Natural killer cell (primary cell): Measurements from ENCODE around the gene DDX10. TPM values are rescaled to one million over a fixed set of nuclear protein-coding genes. Genes with fewer than 3 reads are reported as not detected.

ENCODE experiments used
- ATAC-seq, 3 donors: fragments of 150-1000 bp in 2 of 3; fragments of 200-7000 bp in 1 of 3; cut with Tn5 transposase; 1 replicate in 1 of 3; 2 replicates in 2 of 3; pipeline ENCODE4 v1.10.0; 2021; ENCODE audit warnings: mild to moderate bottlenecking in 2 of 3, moderate library complexity in 2 of 3
- DNase-seq, 2 donors: peaks; one replicate each; pipeline versions ENCODE4 v3.0.0 to v3.0.0-alpha.2; 2013 to 2021; ENCODE audit warnings: mixed read lengths in 1 of 2
- H3K27ac ChIP-seq: one replicate; pipeline ENCODE4 v1.5.1; 2013; ENCODE audit warnings: mild to moderate bottlenecking, low read length
- H3K27me3 ChIP-seq: one replicate; pipeline ENCODE4 v1.6.1; 2013; ENCODE audit warnings: low read length; ENCODE audit not compliant: control insufficient read depth, insufficient read depth
- H3K36me3 ChIP-seq: one replicate; pipeline ENCODE4 v1.6.1; 2013; ENCODE audit warnings: low read length; ENCODE audit not compliant: control insufficient read depth, insufficient read depth
- H3K4me1 ChIP-seq: one replicate; pipeline ENCODE4 v1.6.1; 2013; ENCODE audit warnings: low read length; ENCODE audit not compliant: control insufficient read depth, insufficient read depth
- H3K4me3 ChIP-seq: one replicate; pipeline ENCODE4 v1.5.1; 2013; ENCODE audit warnings: low read length
- H3K9me3 ChIP-seq: one replicate; pipeline ENCODE4 v1.6.1; 2013; ENCODE audit warnings: low read length; ENCODE audit not compliant: control insufficient read depth, insufficient read depth
- H3K27ac Mint-ChIP-seq, 2 donors: one replicate each; pipeline ENCODE4 v1.8.0; 2022; ENCODE audit warnings: mild to moderate bottlenecking in 2 of 2, mixed read lengths in 2 of 2, moderate library complexity in 1 of 2
- H3K27me3 Mint-ChIP-seq, 2 donors: one replicate each; pipeline ENCODE4 v1.8.0; 2022; ENCODE audit warnings: low read depth in 2 of 2, mixed read lengths in 2 of 2
- H3K36me3 Mint-ChIP-seq: one replicate; pipeline ENCODE4 v1.8.0; 2022; ENCODE audit warnings: mixed read lengths
- H3K4me1 Mint-ChIP-seq, 2 donors: one replicate each; pipeline ENCODE4 v1.8.0; 2022; ENCODE audit warnings: mixed read lengths in 2 of 2
- H3K4me3 Mint-ChIP-seq: one replicate; pipeline ENCODE4 v1.8.0; 2022; ENCODE audit warnings: mild to moderate bottlenecking, moderate library complexity, mixed read lengths
- H3K9me3 Mint-ChIP-seq, 2 donors: one replicate each; pipeline ENCODE4 v1.8.0; 2022; ENCODE audit warnings: mixed read lengths in 2 of 2
- WGBS: methylation state at CpG from one replicate; pipeline ENCODE4 v1.1.7; 2013; ENCODE audit warnings: missing lambda C conversion rate; ENCODE audit not compliant: insufficient coverage; 5-methylcytosine and 5-hydroxymethylcytosine counted together
- intact Hi-C: fragments of 100-400 bp; cut with micrococcal nuclease; formaldehyde crosslinking; loops from one replicate; pipeline ENCODE4 v1.14.2; 2022
- total RNA-seq, 4 donors: library from RNA; stranded (reverse); fragments of 120-200 nt in 1 of 4; gene quantifications; one replicate each; pipeline versions ENCODE4 v1.2.3 to v1.2.4, GENCODE V29; 2013 to 2022
- TF ChIP-seq, protein P1 (sequence below): fragments of 200-600 bp; IDR thresholded peaks from one replicate; pipeline ENCODE4 v1.8.0; 2022; ENCODE audit warnings: antibody characterized with exemption

DDX10 gene
- total RNA-seq, 3 donors from 2014 or later (not counting 1 experiment from before 2014, with no cell fraction given), result 23.4 to 30.9 (median 24.9) TPM

DNA sequence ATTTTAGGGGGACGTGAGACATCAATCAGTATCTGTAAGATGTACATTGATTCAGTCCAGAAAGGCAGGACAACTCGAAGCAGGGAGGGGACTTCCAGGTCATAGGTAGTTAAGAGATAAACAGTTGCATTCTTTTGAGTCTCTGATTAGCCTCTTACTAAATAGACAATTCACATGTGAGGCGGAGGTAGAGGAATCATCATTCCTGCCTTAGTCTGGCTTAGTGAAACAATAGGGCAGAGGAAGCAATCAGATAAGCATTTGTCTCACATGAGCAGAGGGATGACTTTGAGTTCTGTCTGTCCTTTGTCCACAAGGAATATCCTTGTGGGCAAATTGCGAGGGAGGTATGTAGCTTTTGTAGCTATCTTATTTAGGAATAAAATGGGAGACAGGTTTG, 248.3 kb downstream of the DDX10 start:
- ATAC-seq (no peak), DNase-seq (no peak)
- Mint-ChIP-seq H3K9me3 (no peaks in the 10 kb centered on the region), H3K4me3 (no peak overlapping the region), H3K4me1 (no peaks in the 10 kb centered on the region), H3K27ac (no peak overlapping the region), H3K36me3 (no peaks in the 10 kb centered on the region), H3K27me3 (no peaks in the 10 kb centered on the region)
- TF ChIP-seq, protein P1, sequence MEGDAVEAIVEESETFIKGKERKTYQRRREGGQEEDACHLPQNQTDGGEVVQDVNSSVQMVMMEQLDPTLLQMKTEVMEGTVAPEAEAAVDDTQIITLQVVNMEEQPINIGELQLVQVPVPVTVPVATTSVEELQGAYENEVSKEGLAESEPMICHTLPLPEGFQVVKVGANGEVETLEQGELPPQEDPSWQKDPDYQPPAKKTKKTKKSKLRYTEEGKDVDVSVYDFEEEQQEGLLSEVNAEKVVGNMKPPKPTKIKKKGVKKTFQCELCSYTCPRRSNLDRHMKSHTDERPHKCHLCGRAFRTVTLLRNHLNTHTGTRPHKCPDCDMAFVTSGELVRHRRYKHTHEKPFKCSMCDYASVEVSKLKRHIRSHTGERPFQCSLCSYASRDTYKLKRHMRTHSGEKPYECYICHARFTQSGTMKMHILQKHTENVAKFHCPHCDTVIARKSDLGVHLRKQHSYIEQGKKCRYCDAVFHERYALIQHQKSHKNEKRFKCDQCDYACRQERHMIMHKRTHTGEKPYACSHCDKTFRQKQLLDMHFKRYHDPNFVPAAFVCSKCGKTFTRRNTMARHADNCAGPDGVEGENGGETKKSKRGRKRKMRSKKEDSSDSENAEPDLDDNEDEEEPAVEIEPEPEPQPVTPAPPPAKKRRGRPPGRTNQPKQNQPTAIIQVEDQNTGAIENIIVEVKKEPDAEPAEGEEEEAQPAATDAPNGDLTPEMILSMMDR, result no peak
- no peaks in the 10 kb centered on the region for H3K27me3 ChIP-seq
- intact Hi-C loops, result no loop called here
- H3K4me1 ChIP-seq, result no peaks in the 10 kb centered on the region
- H3K9me3 ChIP-seq, result no peaks in the 10 kb centered on the region
- WGBS, result 97% methylated on average over 4 of the region's 4 CpGs
- H3K27ac ChIP-seq, result no peak overlapping the region
- H3K4me3 ChIP-seq, result no peak overlapping the region
- H3K36me3 ChIP-seq, result no peaks in the 10 kb centered on the region

DNA sequence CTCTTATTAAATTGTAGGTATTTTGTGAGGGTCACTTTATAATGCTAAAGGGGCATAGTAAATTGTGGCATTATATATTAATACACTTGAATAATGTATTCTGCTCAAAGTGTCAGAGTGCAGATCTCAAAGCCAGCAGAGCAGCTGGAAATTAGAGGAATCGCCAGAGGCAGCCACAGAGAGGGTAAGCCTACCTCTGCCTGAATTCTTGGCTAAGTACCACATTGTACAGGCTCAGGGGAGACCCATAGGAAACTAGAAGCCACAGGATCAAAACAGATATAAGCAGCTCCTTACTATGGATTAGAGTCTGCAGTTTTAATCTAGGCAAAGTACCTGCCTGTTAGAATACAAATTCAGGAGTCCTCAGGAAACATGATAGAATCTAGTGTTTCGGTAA, 249.3 kb downstream of the DDX10 start:
- H3K27me3 Mint-ChIP-seq, result no peaks in the 10 kb centered on the region
- H3K4me1 Mint-ChIP-seq, result no peaks in the 10 kb centered on the region
- TF ChIP-seq, protein P1, result no peak
- Histone ChIP-seq H3K27ac (no peak overlapping the region), H3K27me3 (no peaks in the 10 kb centered on the region), H3K9me3 (no peaks in the 10 kb centered on the region), H3K4me3 (no peak overlapping the region), H3K36me3 (no peaks in the 10 kb centered on the region), H3K4me1 (no peaks in the 10 kb centered on the region)
- no peak overlapping the region for H3K27ac Mint-ChIP-seq
- intact Hi-C loops, result no loop called here
- no peaks in the 10 kb centered on the region for H3K9me3 Mint-ChIP-seq
- ATAC-seq (no peak), DNase-seq (no peak)
- no peak overlapping the region for H3K4me3 Mint-ChIP-seq
- WGBS, result 100% methylated on average over 1 of the region's 2 CpGs
- H3K36me3 Mint-ChIP-seq, result no peaks in the 10 kb centered on the region

DNA sequence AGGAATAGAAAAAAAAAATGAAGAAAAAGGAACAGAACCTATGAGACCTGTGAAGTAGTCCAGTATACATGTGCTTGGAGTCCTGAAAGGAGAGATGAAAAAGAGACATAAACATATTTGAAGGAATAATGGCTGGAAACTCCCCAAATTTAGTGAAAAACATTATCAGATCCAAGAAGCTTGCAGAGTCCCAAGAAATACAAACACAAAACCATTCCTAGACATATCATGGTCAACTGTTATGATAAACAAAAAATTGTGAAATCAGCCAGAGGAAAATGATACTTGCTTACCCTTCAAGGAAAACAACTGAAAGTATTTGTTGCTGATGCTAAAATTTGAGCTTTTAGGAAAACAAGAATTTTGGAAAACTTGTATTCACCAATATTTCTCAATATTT, 250.1 kb downstream of the DDX10 start:
- H3K27me3 Mint-ChIP-seq, result no peaks in the 10 kb centered on the region
- no peaks in the 10 kb centered on the region for H3K9me3 Mint-ChIP-seq
- Histone ChIP-seq H3K9me3 (no peaks in the 10 kb centered on the region), H3K27me3 (no peaks in the 10 kb centered on the region), H3K36me3 (no peaks in the 10 kb centered on the region), H3K4me1 (no peaks in the 10 kb centered on the region), H3K4me3 (no peak overlapping the region), H3K27ac (no peak overlapping the region)
- no peak overlapping the region for H3K27ac Mint-ChIP-seq
- DNase-seq (no peak), ATAC-seq (no peak)
- no peaks in the 10 kb centered on the region for H3K4me1 Mint-ChIP-seq
- intact Hi-C loops, result no loop called here
- peaks cover 5% of the 10 kb centered on the region for H3K36me3 Mint-ChIP-seq
- TF ChIP-seq, protein P1, result no peak
- H3K4me3 Mint-ChIP-seq, result no peak overlapping the region

DNA sequence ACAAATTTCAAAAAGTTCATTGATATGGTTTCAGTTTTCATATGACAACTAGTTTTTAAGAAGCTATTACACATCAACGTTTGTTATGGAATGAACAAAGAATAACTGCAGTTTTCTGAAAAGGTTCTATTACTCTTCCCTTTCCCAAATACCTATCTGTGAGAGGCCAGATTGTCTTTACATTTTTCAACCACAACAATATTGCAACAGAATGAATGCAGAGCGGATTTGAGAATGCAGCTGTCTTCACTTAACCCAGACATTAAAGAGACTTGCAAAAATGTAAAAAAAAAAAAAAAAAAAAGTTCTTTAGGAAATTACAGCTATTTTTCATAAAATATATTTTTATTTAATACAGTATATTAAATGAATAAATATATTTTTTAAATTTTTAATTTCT, 250.8 kb downstream of the DDX10 start:
- Mint-ChIP-seq H3K4me1 (no peaks in the 10 kb centered on the region), H3K27me3 (no peaks in the 10 kb centered on the region), H3K4me3 (no peak overlapping the region), H3K36me3 (peaks cover 7% of the 10 kb centered on the region), H3K9me3 (no peaks in the 10 kb centered on the region), H3K27ac (no peak overlapping the region)
- no peak overlapping the region for H3K4me3 ChIP-seq
- no peak overlapping the region for H3K27ac ChIP-seq
- no peaks in the 10 kb centered on the region for H3K9me3 ChIP-seq
- no peaks in the 10 kb centered on the region for H3K36me3 ChIP-seq
- intact Hi-C loops, result no loop called here
- H3K27me3 ChIP-seq, result no peaks in the 10 kb centered on the region
- H3K4me1 ChIP-seq, result no peaks in the 10 kb centered on the region
- WGBS, result 60% methylated on average over 1 of the region's 2 CpGs
- DNase-seq, result no peak
- ATAC-seq, result no peak
- TF ChIP-seq, protein P1, result no peak
